SH-SY5Y (cell line): ENCODE measurements around the gene PLBD2.

Experiments
- GATA2 ChIP-seq: IDR thresholded peaks from 2 replicates; pipeline ENCODE4 v1.6.1; 2011; ENCODE audit warnings: mild to moderate bottlenecking, low read depth, low read length
- GATA3 ChIP-seq: IDR thresholded peaks from 2 replicates; pipeline ENCODE4 v1.6.1; 2011; ENCODE audit warnings: low read depth, mild to moderate bottlenecking, low read length, moderate library complexity

DNA sequence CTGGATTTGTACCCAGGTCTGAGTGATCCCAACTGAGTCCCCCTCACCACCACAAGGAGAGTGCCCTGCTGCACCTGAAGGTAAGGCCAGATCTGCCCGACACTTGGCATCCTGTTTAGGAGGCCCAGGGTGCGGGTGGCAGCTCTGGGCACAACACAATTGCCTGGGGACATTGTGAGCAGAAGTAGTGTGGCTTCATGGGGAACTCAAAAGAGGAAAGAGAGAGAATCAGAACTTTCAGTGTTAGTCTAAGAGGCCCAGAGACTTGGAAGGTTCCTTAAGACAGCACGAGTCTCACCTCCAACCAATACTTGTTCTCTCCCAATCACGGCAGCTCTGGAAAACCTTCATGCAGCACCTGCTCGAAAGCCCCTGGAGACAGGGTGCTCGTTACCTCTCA, 16.9 kb upstream of the PLBD2 start:
- no peak for TF ChIP-seq GATA3
- no peak for TF ChIP-seq GATA2
